Measurements from ENCODE around the gene SLC25A41.
"Not testable (repeated sequence)": the region's sequence is repeated elsewhere in the genome, so short reads cannot be mapped to it uniquely, and the experiment has no call there.

SLC25A41 gene

GRCh38 chr19:6402837-6403608, 30.5 kb downstream of the SLC25A41 start:
- DNase-seq: no peak

DNA sequence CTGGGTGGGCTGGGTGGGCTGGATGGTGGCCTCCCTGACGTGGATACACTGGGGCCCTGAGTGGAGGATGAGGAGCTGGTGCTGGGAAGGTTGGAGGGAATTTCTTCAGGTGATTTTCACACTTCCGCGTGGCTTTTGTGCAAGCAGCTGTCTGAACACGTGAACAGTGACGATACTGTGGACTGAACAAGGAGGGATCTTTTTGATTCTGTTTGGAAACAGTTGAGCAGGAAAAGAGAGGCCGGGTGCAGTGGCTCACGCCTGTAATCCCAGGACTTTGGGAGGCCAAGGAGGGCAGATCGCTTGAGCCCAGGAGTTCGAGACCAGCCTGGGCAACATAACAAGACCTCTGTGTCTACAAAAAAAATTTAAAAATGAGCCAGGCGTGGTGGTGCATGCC, 31.5 kb downstream of the SLC25A41 start:
- no peak for DNase-seq

GRCh38 chr19:6400062-6400944, 33.3 kb downstream of the SLC25A41 start:
- DNase-seq: not testable (repeated sequence)

- DNase-seq: no peak
Observed at GRCh38 chr19:6396305-6396704, 37.3 kb downstream of the SLC25A41 start.

DNA sequence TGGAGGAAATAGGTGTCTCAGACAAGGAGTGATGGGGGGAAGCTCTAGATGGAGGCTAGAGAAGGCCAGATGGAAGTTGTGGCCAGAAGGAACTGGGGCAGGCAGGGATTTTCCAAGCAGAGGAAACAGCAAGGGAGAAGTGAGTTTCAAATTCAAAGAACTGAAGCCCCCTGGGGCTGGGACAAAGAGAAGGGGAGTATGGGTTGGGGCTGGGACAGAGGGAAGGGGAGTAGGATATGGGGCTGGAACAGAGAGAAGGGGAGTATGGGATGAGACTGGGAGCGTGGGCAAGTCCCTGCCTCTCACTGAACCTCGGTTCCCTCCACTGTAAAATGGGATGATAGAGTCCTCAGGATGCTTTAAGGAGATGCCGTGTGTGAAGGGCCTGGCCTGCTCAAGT, 38.7 kb downstream of the SLC25A41 start:
- no peak for DNase-seq

DNA sequence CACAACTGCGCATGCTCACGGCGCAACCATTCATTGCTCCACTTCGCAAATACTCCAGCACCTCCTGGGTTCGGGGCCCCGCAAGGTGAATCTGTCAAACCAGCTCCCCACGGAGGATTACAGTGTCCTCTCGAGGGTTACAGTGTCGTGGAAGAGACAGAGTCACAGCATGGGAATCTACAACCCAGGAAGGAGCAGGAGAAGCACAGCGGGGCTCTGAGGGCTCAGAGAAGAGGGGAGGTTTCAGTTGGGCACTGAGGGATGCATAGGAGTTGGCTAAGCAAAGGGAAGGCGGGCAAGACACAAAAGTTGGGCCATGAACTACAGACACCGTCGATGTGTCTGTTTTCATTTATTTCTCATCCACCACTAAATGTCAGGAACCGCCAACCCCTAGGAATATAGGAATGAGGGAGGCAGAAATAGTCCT, 39.6 kb downstream of the SLC25A41 start:
- no peak for DNase-seq

- peak; percentile 86 for DNase-seq
Observed at GRCh38 chr19:6393074-6393982, 40.2 kb downstream of the SLC25A41 start, which contains the start of gene GTF2F1. TSS of gene GTF2F1 (minus strand) at chr19:6393164. CDS start at chr19:6392995, 169 bp downstream.

- no peak for DNase-seq
Observed at GRCh38 chr19:6392221-6393073, 41.1 kb downstream of the SLC25A41 start.

DNA sequence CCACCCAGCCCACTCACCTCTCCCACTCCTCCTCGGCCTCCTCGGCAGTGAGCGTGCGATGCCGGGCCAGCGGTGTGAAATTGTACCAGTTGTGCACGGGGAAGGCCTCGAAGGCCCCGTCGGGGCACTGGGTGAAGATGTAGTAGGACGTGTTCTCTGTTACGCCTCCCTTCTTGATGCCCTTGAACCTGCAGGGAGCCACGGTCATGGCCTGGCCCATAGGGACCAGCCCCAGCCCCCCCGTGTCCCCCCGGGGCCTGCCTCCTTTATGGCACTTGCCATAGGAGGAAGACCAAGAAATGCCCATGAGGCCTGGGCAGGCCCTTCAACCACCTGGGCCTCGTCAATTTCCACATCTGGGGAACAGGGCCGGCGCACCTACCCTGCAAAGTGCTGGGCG, 46.2 kb downstream of the SLC25A41 start:
- no peak for DNase-seq

- DNase-seq: no peak
Observed at GRCh38 chr19:6384381-6384780, 49.2 kb downstream of the SLC25A41 start.

GRCh38 chr19:6383188-6383587, 50.4 kb downstream of the SLC25A41 start:
- no peak for DNase-seq

DNA sequence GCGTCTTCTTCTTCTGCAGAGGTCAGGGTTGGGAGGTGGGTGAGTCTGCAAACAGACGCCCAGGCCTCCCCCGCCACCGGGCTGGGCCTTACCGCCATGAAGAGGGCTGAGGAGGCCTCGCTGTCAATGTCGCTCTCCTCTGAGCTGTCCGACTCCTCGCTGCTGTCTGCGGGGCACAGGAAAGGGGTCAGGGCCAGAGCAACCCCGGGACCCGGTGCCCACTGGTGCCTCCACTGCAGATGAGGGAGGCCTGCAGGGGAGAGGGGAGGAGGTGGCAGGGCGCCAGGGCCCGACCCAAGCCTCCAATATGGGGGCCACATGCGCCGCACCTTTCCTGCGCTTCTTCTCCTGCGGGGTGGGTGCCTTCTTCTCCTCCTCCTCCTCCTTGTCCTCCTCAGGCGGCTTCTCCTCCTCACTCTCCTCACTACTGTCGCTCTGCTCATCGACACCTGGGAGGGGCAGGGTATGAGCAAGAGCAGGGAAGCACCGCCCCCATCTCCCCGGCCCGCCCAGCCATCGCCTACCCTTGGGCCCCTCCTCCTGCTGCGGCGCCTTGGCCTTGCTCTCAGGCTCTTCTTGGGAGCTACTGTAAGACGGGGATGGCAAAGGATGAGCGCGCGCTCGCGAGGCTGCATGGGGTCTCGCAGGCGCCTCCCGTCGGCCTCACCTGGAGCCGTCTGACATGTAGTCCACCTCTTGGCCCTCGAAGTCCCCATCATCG, 52.4 kb downstream of the SLC25A41 start:
- no peak for DNase-seq

DNA sequence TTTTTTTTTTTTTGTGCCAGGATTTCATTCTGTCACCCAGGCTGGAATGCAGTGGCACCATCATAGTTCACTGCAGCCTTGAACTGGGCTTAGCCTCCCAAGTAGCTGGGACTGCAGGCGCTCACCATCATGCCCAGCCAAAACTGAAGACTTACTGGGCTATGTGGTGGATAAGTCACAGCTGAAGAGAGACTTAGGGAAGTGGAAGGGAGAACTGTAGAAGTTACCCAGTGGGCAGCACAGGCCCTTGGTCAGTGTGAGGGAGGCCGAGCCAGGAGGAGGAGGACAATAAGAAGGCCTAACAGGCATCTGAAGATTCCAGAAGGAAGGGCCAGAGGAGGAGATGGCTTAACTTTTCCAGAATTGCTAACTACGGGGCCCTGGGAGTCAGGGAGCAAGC, 53.8 kb downstream of the SLC25A41 start:
- DNase-seq: no peak

GRCh38 chr19:6378486-6378885, 55.1 kb downstream of the SLC25A41 start:
- no peak for DNase-seq

- DNase-seq: no peak
Observed at GRCh38 chr19:6378041-6378440, 55.5 kb downstream of the SLC25A41 start.

GRCh38 chr19:6376512-6377190, 56.9 kb downstream of the SLC25A41 start:
- no peak for DNase-seq
